HG03378 (cell line): ENCODE data around the gene GLYATL1.
A peak's percentile ranks its signal among the peaks of the same experiment; 100 is the strongest.

Experiments
- ATAC-seq: cut with Tn5 transposase; IDR thresholded peaks from one replicate; pipeline ENCODE4 v1.9.1; 2021; ENCODE audit warnings: mild to moderate bottlenecking, moderate library complexity; ENCODE audit not compliant: unreplicated experiment

Gene GLYATL1

DNA sequence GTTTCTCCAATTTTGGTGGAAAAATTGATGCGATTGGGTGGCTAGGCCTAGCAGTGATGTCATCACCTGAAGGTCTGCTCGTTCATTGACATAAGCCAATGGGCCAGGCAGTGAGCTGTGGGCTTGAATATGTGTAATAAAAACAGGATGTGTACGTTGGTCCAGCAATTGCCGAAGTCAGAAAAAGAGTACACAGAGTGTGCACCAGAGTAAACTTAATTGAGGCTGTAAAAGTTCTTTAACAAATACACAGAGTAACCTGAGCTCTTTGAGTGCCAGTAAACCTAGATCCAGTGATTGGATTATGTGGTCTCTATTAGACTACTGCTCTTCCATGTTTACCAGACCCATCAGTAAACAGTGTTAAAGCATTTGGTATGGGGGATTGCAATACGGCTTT, 13.0 kb upstream of the GLYATL1 start:
- no peak for ATAC-seq

DNA sequence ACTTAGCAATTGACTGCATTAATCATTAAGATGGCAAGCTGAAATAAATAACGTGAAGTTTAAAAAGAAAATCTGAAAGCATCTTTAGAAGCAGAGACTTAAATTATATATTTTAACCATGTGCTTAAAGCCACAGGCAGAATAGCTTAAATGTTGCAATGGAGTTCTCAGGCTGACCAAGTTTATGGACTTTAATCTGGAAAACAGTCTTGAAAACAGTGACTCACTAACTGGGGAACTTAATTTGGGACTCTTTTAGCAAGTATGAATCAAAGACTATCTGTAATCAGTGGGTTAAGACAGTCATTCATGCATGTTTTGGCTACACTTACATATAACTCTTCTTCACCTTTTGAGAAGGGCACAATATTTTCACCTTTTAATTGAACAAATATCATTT, 12.6 kb upstream of the GLYATL1 start:
- no peak for ATAC-seq

DNA sequence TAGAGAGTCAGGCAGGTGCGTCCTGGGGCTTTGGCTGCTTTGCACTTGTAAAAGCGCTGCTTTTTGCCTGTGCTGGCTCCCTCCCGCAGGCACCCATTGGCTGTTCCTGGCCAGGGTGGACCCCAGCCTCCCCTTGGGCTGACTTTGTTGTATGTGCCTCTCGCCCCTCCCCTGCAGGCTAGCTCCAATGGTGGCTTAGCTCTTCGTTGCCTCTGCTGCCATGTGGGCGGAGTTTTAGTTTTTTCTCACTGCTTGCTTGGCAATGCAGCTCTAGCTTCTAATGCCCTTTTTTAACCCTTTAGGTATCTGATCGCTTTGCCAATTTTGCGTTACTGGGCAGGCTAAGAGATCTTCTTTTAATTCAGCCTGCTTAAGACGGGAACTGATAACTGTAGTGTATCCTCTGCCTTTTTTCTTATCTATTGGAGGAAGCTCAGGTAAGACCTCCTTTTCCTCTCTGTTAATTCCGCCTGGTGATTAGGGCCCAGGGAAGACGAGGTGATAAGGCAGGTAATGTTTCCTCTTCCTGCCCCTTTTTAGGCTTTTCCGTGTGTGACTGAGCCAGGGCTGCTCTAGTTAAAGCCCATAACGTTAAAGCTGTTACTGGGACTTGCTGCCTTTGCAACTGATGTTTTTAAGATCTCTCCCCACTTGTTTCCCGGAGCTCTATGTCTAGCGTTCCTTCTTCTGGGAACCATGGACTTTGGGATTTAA, 11.7 kb upstream of the GLYATL1 start:
- no peak for ATAC-seq

DNA sequence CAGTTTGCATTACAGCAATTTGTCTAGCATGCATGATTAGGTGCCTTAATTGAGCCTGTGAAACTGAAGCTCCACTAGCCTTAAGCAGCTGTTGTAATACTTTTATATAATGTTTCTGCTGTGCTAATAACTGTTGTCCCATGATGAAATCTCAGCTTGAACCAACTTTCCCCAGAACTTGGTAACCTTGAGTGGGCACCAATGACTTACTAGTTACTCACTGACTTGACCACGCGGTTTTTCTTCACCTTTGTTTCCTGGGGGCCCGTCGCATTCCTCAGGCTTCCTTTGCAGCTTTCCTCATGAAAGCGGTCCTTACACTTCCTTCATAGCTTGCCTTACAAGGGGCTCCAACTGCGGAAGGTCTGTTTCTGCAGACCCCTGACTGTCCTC, 11.2 kb upstream of the GLYATL1 start:
- ATAC-seq: no peak

DNA sequence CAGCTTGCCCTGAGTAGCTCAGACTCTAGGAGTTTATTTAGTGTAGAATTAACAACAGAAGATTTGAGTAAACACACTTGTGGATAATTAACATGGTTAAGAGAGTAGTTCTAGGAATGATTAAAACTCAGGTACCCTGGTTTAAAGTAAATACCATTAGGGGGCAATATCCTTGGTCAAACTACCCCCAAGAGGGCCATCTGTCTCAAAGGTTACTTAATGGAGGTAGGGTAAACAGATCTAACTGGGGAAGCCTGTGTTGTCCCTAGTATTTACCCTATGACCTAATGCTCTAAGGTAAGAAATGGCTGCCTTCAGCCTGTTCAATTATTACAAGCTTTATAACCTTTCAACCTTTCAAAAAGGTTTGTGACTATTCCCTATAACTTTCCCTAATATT, 10.6 kb upstream of the GLYATL1 start:
- no peak for ATAC-seq

DNA sequence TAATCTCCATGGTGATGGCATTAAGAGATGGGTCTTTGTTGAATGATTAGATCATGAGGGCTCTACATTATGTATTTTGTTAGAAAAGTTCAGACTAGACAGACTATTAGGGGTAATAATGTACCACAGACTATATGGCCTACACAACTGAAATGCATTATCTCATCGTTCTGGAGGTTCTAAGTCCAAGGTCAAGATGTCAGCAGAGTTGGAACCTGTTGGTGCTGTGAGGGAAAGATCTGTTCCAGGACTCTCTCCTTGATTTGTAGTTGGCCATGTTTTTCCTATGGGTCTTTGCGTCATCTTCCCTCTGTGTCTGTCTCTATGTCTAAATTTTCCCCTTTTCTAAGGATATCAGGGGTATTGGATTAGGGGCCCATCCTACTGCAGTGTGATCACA, 8.4 kb upstream of the GLYATL1 start:
- no peak for ATAC-seq

DNA sequence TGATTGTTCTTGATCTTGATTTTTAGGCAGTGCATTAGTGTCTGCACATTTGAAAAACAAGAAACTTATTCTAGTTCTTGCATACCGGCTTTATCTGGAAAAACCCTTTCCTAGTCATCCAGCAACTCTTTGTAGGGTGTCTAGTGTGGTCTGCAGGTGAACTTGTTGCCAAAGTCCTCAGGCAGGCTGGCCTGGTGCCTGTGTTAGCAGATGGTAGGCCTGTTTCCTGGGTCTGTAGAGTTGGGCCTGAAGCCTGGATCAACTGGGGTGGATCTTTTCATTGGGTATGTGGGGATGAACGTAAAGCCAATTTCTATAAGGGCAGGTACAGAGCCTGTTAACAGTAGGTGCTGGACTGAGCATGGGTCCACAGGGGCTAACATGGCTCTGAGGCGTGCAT, 5.6 kb upstream of the GLYATL1 start:
- no peak for ATAC-seq

DNA sequence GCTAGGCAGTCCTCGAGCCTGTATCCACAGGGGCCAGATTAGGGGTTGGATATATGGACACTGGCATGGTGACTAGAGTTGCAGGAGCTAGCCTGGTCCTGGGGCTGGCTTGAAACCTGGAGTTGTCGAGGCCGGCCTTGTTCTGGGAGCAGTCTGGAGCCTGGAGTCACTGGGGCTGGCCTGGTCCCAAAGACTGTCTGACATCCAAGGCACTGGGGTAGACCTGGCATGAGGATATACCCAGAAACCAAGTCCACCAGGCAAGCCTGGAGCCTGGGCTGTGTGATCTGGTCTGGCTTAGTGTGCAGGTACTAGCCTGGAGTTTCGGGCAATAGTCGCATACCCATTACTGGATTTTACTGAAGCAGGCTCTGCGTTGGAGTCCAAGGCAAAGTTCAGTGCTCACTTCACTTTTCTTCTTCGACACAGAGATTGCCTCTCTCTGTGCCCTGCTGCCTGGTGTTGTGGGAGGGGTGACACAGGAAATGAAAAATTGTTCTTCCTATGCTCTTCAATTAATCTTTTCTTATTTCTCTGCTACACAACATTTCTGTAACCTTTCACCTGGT, 4.3 kb upstream of the GLYATL1 start:
- no peak for ATAC-seq

DNA sequence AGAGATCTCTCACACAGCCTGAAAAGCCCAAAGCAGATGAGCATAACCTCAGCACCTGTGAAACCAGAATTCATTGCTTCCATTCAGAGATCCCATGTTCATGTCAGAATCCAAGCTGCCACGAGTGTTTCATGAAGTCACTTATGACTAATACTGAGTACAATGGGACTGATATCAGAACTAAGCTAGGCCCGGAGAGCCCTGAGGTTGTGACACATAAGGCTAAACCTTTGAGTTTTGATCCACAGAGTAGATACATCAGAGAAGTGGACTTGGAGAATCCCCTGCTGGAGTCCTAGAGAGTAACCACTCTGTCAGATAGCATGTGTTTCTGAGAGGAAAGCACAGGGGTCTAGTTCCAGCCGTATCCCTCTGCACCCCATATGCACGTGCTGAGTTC, 890 bp upstream of the GLYATL1 start:
- ATAC-seq: no peak

DNA sequence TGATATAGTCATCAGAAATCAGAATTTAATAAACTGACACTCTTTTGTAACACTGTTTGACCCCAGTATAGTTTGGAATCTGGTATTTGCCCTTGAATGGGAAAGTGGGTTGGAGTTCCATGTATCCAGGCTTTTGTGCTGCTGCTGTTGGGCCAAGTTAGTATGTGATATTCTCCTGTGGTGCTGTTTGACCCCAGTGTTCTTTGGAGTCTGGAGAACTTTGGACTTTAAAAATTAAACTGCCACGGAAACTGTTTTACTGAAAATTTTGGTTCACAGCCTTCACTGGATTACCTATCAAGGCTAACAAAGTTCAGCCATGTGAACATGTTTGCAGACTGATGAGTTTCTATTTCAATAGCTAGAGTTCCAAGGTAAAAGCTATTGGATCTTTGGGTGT, 740 bp downstream of the GLYATL1 start:
- ATAC-seq: no peak

DNA sequence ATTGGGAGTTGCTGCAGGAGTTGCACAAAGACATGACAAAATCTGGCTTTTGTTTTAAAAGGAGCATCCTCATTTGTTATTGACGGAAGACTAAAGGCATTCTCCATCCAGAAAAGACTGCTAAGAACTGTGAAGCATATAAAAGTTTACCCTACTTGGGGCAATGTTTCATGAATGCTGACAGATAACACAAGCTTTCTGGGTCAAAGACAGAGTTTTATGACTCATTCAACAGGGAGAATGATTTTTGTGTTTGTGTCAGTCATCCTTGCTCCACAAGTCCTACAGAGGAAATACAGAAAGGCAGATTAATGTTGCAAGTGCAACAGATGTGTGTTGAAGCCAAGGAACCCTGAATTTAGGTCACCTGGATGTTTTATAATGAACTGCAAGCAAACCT, 2.5 kb downstream of the GLYATL1 start:
- no peak for ATAC-seq

DNA sequence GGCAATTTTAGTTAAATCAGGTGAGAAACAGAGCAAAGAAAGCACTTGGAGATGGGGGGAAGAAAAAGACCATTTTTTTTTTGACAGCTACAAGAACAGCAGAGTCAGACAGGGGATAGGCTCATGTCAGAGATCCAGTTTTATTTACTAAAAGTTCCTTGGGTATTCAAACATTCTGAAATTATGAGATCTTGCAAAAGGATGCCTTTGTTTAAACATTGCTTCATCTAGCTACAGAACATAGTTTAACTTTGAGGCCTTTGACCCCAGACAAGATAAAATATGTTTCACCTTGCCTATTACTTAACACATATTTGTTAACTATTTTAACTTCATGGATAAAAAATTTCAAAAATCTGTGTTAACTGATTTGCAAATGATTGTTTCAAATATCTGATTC, 6.4 kb downstream of the GLYATL1 start:
- no peak for ATAC-seq

DNA sequence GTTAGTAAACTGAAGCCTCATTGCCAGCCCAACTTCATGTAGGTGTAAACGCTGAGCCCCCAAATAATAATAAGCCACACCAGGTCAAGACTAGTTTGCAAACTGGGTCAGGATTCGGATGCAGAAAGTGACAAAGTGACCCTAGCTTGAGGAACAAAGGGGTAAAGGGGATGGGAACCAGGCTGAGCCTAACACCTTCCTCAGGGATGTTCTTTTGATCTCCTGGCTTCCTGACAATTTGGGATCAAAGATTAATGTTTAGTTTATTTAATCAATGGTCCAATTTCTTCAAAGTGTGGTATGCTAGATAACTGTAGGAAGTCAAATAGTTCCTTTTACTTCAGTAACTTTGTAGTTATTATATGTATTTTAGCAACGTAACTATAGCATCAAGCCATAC, 9.9 kb downstream of the GLYATL1 start:
- no peak for ATAC-seq

DNA sequence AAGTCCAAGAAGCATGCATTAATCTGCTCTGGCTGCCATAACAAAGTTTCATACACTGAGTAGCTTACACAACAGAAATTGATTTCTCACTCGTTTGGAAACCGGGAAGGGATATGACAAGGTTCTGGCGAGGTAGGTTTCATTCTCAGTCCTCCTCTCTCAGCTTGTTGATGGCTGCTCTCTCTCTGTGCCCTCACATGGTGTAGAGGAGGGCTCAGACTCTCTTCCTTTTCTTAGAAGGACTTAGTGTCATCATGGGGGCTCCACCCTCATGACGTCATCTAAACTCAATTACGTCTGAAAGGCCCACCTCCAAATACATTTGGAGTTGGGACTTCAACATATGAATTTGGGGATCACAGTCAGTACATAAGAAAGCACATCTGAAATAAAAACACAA, 18.6 kb downstream of the GLYATL1 start:
- no peak for ATAC-seq

DNA sequence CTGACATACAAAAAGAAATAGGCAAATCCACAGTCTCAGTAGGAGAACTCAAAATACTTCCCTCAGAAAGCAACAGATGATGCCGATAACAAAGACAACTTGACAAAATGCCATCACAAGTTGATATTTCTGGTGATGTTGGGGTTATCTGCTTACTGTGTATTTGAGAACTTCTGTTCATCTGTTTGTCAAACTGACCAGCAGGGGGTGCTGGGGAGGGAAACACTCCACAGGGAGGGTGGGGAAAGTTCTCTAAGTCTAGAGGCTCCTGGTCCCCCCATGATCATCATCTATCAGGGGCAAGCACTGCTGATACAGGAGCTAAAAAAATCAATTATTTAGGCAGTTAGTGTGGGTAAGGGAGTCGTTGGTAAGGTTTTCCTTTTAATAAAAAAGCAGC, 19.2 kb downstream of the GLYATL1 start:
- ATAC-seq: peak; percentile 50

DNA sequence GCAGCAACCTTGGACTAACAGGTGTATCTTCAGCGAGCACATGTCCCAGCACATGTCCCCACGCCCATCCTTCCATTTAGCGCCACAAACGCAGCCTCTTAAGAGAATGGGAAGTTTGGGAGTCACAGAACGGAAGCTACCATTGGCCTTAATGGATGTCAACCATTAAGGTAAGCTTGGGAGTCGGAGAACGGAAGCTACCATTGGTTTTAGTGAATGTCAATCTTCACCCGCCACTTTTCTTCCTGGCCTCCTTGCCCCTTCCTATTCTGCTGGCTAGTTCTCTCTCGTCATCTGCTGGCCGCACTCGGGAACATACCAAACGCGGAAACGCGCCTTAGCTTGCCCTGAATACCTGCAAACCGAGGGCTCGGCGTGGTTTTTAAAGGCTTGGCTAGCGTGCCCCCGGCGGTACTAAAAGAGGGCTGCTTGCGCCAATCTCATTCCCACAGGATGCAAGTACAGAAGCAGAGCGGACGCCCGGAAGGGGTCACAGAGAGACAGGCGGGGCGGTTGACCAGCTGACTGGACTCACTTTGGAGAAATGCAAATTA, 24.3 kb downstream of the GLYATL1 start:
- ATAC-seq: no peak

DNA sequence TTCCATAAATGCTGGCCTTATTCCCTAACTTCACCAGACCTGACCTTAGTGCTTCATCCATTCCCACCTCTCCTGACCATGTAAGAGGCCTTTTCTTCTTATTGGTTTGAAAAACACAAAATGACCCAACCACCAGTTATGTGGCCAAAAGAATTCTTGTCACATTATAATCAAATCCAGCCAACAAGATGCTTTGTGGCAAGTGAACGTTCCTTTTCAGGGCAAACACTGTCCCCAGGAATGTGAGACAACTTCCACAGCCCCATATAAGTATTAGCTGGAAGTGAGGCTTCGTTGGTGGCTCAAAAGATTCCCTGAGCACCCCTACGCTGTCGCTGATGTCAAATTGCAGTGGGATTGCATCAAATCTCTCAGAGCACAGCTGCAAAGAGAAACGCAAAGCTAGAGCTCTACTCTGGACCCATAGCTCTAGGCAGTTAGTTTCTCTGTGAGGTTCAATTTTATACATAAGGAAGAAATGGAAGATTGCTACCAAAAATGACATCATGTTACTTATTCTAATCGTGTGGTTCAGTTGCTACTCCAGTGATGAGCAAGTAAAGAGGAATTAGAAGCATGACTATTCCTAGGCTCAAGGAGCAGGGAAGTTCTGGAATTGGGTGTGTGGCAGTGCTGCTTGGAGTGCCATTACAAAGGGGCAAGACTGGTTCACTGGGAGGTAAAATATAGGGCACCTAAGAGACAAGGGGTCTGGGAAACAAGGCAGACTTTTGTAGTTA, 26.1 kb downstream of the GLYATL1 start:
- no peak for ATAC-seq

DNA sequence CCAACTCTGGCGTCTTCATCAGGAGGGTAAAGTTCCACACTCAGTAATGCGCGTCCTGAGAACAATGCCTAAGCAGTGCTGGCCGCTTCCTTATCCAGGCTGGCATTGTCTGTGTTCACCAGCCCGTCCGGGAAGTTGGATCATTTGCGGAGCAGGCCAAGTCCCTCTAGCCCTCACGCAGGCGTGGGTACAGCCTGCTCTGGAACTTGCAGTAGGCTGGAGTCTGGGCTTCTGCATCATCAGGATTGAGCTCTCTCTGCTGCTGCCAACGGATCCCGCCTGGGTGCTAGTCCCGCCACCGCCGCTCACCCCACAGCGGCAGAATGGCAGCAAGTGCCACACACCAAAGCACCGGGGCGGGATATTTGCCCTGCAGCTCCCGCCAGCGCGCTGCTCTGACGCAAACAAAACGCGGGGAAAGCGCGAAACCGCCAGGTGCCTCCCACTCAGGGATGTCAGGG, 29.0 kb downstream of the GLYATL1 start:
- no peak for ATAC-seq

DNA sequence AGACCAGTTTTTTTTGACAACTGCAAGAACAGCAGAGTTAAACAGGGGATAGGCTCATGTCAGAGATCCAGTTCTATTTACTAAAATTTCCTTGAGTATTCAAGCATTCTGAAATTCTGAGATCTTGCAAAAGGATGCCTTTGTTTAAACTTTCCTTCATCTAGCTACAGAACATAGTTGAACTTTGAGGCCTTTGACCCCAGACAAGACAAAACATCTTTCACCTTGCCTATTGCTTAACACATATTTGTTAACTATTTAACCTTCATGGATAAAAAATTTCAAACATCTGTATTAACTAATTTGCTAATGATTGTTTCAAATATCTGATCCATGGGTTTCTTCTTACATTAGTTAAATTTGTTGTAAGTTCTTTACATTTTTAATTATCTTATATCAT, 38.2 kb downstream of the GLYATL1 start:
- no peak for ATAC-seq

DNA sequence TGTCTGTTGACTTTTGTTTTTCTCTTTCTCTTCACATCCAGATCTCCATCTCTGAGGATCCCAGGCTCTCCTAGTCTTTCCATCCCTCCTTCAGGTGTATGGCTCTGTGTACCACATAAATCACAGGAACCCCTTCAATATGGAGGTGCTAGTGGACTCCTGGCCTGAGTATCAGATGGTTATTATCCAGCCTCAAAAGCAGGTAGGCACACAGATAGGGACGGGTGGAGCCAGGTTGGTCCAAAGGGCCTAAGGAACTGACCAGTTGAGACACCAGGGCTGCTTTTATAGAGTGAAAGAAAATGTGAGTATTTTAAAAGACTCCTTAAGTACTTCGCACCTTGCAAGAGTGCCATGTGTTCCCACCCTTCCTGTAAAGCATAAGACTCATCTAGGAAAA, 39.9 kb downstream of the GLYATL1 start:
- no peak for ATAC-seq

DNA sequence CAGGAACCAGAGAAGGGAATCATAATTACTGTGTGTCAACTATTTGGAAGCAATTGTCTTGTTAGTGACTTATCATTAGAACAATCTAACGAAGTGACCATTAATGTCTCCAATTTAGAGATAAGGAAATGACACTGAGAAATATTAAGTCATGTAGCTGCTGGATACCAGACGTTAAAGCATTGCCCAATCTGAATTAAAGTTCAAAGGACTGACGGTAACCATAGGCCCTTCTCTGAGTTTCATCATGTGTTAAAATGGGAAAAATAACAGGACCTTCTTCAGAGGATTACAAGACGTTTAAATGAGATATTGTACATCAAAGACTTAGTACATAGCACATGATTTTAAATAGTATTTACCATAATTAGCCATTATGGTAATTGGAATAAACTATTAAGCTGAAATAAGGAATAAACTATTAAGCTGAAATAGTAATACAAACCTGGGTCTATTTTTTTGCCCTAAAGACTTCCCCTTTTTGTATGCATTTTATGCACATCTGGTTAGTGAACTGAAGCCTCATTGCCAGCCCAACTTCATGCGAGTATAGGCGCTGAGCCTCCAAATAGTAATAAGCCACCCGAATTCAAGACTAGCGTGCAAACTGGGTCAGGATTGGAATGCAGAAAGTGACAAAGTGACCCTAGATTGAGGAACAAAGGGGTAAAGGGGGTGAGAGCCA, 41.0 kb downstream of the GLYATL1 start:
- ATAC-seq: no peak
